Fibroblast of pulmonary artery (primary cell): Measurements from ENCODE around the gene PNPO.
A peak's percentile ranks its signal among the peaks of the same experiment; 100 is the strongest.

ENCODE experiments used
- DNase-seq: peaks from one replicate; pipeline ENCODE4 v3.0.0-alpha.2; 2010; ENCODE audit warnings: low read depth
- H3K4me3 ChIP-seq: replicated peaks from 2 replicates; pipeline ENCODE4 v1.5.1; 2011; ENCODE audit warnings: low read depth, mild to moderate bottlenecking, control low read depth, low read length, moderate library complexity
- TF ChIP-seq, protein P1 (sequence below): IDR thresholded peaks from 2 replicates; pipeline ENCODE4 v1.5.1; 2011; ENCODE audit warnings: mild to moderate bottlenecking, control low read depth, low read length, inconsistent platforms; ENCODE audit errors: missing control alignments

PNPO gene

DNA sequence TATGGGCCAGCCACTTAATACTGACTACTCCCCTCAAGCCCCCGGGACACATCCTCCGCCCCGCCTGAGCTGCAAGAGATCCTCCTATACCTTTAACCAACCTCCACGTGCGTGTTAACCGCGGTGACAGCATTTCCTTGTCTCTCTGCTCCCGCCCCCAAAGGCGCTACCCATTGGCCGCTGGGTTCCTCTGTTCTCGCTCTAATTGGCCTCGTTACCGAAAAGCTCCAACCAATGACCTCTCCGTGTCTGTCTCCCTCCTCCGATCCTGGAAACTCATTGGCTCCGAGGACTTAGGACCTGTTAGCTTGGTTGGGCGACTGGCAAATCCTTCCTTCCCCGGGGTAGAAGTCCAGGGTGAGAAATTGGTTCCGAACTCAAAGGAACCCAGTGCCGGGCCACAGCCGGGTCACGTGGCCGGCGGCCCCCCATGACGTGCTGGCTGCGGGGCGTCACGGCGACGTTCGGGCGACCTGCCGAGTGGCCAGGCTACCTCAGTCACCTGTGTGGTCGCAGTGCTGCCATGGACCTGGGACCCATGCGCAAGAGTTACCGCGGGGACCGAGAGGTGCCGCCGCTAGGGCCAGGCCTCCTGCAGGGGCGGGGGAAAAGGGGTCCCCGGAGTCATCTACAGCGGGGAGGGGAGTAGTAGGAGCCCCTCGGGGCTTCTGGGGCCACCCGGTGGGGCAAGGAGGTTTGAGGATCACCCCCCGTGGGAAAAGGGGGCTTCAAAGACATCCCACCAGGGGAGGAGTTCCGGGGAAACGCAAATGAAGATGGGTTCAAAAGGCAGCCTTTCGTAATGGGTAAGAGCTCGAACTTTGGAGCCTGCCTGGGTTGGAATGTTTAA is at the start of gene PNPO:
TSS of gene PNPO (plus strand) at position 326 of the 850 bp plus-strand sequence. CDS start at position 431, 105 bp downstream.
- TF ChIP-seq, protein P1, sequence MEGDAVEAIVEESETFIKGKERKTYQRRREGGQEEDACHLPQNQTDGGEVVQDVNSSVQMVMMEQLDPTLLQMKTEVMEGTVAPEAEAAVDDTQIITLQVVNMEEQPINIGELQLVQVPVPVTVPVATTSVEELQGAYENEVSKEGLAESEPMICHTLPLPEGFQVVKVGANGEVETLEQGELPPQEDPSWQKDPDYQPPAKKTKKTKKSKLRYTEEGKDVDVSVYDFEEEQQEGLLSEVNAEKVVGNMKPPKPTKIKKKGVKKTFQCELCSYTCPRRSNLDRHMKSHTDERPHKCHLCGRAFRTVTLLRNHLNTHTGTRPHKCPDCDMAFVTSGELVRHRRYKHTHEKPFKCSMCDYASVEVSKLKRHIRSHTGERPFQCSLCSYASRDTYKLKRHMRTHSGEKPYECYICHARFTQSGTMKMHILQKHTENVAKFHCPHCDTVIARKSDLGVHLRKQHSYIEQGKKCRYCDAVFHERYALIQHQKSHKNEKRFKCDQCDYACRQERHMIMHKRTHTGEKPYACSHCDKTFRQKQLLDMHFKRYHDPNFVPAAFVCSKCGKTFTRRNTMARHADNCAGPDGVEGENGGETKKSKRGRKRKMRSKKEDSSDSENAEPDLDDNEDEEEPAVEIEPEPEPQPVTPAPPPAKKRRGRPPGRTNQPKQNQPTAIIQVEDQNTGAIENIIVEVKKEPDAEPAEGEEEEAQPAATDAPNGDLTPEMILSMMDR, result no peak
- peak; percentile 98 for DNase-seq
- H3K4me3 ChIP-seq, result peak within 1 kb of the TSS; percentile 86

DNA sequence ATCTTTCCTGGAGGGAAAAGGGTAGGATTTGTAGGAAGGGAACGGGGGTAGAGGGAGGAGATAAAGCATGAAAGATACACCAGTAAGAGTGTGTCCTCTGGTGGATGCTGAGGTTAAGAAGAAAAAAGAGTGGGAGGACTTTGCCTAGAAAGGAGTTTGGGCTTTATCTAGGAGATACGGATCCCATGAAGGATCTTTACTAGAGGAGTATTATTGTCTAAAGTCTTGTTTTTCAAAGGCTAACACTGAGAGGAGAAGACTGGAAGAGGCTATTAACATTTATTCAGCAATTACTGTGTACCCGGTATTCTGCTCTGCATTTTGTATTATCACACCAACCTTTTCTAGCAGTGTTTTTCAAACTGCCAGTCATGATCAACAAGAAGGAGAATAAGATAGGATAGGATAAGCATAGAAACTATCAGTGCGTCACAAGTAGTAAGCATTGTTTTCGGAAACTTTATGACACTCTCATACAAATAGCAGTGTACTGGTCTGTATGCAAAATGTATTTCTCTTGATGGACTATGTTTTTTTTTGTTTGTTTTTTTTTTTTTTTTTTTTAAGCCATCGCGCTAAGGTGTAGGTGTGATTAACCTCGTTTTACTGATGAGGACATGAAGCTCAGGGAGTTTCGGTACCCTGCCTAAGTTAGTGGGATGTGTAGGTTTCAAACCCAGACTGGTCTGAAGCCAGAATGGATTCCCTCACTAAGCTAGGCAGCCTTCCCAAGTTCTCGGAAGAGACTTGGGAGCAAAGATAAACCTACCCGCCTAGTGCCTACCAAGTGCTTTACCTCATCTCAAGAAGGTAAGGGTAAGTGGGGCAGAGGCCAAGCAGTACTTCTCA is 46.6 kb upstream of the PNPO start:
- peak overlapping the region; percentile 94 for H3K4me3 ChIP-seq
- TF ChIP-seq, protein P1, result no peak
- no peak for DNase-seq

DNA sequence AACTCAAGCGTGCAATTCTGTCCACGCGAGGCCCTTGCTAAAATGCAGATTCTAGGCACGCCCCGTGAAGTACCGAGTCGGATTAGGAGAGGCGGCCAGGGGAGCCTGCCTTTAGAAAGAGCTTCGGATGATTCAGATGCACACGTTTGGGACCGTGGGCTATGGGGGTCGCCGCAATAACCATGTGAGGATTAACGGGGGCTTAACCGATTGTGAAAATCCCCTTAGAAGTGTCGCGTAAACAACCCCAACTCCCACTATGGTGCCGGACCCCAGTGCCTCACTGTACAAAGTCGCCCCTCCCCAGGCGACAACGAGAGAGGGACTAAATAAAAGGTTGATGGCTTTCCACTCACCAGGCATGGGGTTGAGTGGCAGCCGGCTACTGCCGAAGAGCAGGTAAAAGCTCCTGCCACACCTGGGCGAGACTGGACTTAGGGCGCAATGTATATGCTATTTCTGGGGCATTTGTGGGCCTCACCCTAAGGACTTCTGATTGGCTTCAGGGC is 46.0 kb upstream of the PNPO start:
- DNase-seq, result peak; percentile 28
- TF ChIP-seq, protein P1, result no peak
- peak overlapping the region; percentile 94 for H3K4me3 ChIP-seq

DNA sequence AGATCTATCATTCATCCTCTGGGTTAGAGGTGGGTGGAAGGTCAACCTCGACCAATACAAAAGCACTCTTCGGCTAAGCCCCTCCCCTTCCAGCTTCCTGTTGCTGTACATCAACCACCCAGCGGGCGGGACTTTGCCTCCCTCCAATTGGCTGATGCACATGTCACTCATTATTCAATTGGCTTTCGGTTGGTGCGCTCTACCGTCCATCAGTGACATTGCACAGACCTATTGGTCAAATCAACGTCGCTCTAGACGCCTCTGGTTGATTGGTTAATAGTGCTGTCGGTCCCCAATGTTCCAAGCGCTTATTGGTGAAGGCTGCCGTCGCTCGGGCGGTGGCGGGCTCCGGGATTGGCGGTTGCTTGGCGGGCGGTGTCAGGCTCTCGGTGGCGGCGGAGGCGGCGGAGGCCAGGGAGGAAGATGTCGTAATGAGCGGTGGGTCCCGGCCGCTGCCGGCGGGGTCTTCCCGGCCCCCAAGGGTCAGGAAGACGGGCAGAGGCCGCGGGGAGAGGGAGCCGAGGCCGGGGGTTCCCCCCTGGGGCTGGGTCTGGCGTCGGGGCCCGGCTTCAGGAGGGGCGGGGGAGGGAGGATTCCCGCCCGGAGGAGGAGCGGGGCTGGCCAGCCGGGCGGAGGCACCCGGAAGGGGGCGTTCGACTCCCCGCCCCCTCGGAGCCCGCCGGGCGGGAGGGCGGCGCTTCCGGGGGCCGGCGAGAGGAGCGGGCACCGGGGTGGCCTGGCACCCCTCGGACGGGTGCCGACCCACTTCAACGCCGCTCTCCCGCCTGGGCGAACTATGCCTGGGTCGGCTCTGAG is 45.3 kb upstream of the PNPO start, which contains the start of gene SP2:
TSS of gene SP2 (plus strand) at position 381 of the 816 bp plus-strand sequence. CDS start at position 432, 51 bp downstream.
- H3K4me3 ChIP-seq, result peak within 1 kb of the TSS; percentile 94

DNA sequence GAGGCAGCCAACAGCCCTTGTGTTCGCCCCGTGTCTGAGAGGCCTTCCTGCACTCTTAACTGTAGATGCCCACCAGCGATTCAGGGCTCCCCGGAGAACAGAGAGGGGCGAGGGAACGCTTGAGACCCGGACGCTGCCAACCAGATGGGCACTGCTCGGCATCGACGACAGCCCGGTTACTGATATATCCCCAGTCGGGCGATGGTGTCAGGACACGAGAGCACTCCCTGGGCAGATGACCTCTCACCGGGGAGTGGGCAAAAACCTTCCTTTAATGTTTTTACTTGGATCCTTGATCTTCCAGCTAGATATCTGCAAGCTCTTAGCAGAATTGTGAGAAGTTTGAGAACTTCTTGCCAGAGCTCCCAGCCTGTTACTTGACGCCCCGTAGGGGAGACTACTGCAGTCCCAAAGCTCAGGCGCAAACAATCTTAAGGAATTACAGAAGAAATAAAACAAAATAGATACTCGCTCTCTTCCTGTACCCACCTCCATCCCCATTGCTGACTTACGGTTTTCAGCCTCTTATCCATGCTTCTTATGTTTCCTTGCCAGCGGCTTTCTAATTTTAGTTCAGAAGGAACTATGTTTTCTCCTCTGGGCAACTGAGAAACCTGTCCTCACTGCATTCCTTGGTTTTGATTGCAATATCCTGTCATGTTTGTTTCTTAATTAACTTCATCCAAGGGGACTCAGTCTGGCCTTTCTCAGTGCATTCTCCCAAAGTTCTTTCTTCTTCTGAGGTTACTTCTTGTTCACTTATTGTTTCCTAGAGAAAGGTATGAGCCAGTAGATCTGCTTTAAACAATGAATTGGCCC is 44.5 kb upstream of the PNPO start:
- TF ChIP-seq, protein P1, result no peak
- H3K4me3 ChIP-seq, result peak overlapping the region; percentile 68
- DNase-seq, result peak; percentile 17

More for the DNA sequence above, 45.3 kb upstream of the PNPO start, which contains the start of gene SP2:
- DNase-seq, result peak; percentile 100
- TF ChIP-seq, protein P1, result no peak
